GM12892 (cell line): ENCODE data around the gene LY86.

Source experiments
- POLR2A ChIP-seq: IDR thresholded peaks from 2 replicates; pipeline ENCODE4 v1.6.1; 2011; ENCODE audit warnings: low read depth, low read length, control low read depth
- POLR2AphosphoS5 ChIP-seq: IDR thresholded peaks from 2 replicates; pipeline ENCODE4 v1.6.1; 2011; ENCODE audit warnings: low read depth, low read length, control low read depth

- TF ChIP-seq POLR2A (no peak), POLR2AphosphoS5 (no peak)
These were observed 17.4 kb upstream of the LY86 start for GRCh38 chr6:6570929-6571671.
